Bronchial epithelial cell (primary cell): ENCODE data around the gene BTN3A1. TPM values are rescaled to one million over a fixed set of nuclear protein-coding genes. Genes with fewer than 3 reads are reported as not detected.
A peak's percentile ranks its signal among the peaks of the same experiment; 100 is the strongest.

Experiments
- DNase-seq: peaks from one replicate; pipeline ENCODE4 v3.0.0-alpha.2; 2010; ENCODE audit warnings: low read depth
- FAIRE-seq: peaks from 2 replicates; lab custom pipeline; 2011; peaks lifted over from hg19 to GRCh38; lab: Jason Lieb, UNC
- H3K27me3 ChIP-seq: 2 replicates; pipeline ENCODE4 v1.5.1; 2011; ENCODE audit warnings: low read length; ENCODE audit not compliant: control insufficient read depth, insufficient read depth
- H3K36me3 ChIP-seq: 2 replicates; pipeline ENCODE4 v1.5.1; 2011; ENCODE audit warnings: low read length; ENCODE audit not compliant: control insufficient read depth, insufficient read depth
- H3K4me3 ChIP-seq: 2 replicates; pipeline ENCODE4 v1.5.1; 2011; ENCODE audit warnings: mild to moderate bottlenecking, low read depth, low read length, control low read depth
- total RNA-seq: library from RNA; depleted of rRNA; stranded (reverse); fragments of >200 nt; gene quantifications from 2 replicates; pipeline ENCODE4 v1.2.1, GENCODE V29; 2014
- TF ChIP-seq, protein P1 (sequence below): IDR thresholded peaks from 2 replicates; pipeline ENCODE4 v1.5.1; 2011; ENCODE audit warnings: mild to moderate bottlenecking, moderate library complexity, low read length, control low read depth, inconsistent platforms; ENCODE audit not compliant: insufficient read depth, severe bottlenecking

BTN3A1 gene
- total RNA-seq, 1 donor from 2014 or later, result 3.9 TPM

DNA sequence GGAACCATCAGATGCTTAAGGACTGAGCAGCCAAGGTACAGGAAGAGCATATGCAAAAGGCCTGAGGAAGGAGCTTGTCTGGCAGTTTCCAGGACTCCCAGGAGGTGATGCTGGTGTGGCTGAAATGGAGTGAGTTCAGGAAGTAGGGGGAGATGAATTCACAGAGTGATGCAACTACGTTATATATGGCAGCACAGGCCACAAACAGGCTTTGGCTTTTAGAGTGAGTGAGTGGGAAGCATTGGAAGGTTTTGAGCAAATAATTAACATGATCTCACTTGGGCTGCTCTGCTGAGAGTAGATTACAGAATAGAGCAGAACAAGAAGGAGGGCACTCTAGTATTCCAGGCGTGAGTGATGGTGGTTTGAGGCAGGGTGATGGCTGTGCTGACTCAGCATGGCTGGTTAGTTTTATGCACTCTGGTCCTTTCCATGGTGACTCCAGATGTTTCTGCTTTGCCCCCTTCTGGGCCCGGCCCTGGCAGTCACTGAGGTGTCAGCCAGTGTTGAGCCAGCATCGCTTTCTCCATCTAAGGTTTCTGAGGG, 12.7 kb upstream of the BTN3A1 start:
- FAIRE-seq, result no peak
- TF ChIP-seq, protein P1, sequence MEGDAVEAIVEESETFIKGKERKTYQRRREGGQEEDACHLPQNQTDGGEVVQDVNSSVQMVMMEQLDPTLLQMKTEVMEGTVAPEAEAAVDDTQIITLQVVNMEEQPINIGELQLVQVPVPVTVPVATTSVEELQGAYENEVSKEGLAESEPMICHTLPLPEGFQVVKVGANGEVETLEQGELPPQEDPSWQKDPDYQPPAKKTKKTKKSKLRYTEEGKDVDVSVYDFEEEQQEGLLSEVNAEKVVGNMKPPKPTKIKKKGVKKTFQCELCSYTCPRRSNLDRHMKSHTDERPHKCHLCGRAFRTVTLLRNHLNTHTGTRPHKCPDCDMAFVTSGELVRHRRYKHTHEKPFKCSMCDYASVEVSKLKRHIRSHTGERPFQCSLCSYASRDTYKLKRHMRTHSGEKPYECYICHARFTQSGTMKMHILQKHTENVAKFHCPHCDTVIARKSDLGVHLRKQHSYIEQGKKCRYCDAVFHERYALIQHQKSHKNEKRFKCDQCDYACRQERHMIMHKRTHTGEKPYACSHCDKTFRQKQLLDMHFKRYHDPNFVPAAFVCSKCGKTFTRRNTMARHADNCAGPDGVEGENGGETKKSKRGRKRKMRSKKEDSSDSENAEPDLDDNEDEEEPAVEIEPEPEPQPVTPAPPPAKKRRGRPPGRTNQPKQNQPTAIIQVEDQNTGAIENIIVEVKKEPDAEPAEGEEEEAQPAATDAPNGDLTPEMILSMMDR, result no peak
- Histone ChIP-seq H3K27me3 (no peaks in the 10 kb centered on the region), H3K36me3 (no peaks in the 10 kb centered on the region), H3K4me3 (no peak overlapping the region)
- DNase-seq, result peak; percentile 29

DNA sequence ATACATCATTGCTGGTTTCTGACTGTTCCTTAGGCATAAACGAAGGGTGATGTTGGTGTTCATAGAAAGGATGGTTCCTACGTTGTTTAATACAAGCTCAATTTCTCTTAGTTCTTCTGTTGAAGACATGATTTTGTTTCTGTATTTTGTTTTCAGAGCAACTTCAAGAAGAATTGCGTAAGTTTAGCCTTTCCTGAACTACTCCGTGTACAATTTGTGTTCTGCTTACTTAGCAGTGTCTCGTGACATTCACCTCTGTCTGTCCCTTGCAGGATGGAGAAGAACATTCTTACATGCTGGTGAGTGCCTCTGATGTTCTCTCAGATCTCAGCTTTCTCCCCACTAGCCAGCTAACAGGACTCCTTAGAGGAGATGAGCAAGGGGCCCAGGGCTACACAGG, 11.5 kb upstream of the BTN3A1 start:
- H3K27me3 ChIP-seq, result no peaks in the 10 kb centered on the region
- TF ChIP-seq, protein P1, result no peak
- FAIRE-seq, result no peak
- H3K36me3 ChIP-seq, result no peaks in the 10 kb centered on the region
- no peak for DNase-seq
- no peak overlapping the region for H3K4me3 ChIP-seq

DNA sequence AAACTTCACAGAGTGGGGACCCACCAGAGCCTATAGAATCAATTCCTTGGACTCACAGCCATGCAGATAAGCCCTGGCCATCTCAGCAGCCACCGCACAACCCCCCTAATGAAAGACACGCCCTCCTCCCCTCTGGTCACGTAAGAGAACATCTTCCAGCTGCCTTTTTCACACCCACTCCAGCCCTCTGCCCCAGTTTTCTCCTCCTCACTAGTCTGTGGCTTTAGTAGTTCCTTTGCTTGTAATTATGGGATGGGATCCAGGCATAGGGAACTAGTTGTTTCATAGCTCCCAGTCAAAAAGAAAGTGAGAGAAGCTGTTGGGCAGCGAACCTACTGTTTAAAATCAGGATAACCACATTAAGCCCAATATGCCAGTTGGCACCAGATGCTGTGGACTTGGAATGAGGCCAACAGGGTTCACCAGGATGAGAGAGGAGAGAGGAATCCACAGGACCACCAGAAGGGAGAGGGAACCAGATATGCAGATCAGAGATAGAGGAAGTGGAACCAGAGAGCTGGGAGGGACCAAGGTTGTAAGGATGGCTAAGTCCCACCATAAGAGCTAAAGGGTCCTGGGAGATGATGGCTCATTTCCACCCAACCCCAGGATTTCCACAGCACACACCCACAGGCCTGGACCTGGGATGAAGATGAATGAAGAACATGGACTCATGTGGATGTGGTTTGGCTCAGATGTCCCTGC, 9.0 kb upstream of the BTN3A1 start:
- DNase-seq (no peak), FAIRE-seq (no peak)
- TF ChIP-seq, protein P1, result no peak
- no peaks in the 10 kb centered on the region for H3K36me3 ChIP-seq
- H3K4me3 ChIP-seq, result no peak overlapping the region
- H3K27me3 ChIP-seq, result no peaks in the 10 kb centered on the region

DNA sequence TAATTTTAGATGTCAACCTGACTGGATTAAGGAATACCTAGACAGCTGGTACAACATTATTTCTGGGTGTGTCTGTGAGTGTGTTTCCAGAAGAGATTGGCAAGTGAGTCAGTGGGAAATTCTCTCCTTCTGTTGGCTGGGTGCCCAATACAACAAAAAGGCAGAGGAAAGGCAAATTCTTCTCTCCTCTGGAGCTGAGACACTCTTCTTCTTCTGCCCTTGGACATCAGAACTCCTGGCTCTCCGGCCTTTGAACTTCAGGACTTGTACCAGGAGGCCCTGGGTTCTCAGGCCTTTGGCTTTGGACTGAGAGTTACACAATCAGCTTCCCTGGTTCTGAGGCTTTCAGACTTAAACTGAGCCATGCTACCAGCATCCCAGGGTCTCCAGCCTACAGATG, 7.8 kb upstream of the BTN3A1 start:
- TF ChIP-seq, protein P1, result no peak
- H3K36me3 ChIP-seq, result no peaks in the 10 kb centered on the region
- DNase-seq (peak; percentile 86), FAIRE-seq (no peak)
- H3K4me3 ChIP-seq, result no peak overlapping the region
- no peaks in the 10 kb centered on the region for H3K27me3 ChIP-seq

DNA sequence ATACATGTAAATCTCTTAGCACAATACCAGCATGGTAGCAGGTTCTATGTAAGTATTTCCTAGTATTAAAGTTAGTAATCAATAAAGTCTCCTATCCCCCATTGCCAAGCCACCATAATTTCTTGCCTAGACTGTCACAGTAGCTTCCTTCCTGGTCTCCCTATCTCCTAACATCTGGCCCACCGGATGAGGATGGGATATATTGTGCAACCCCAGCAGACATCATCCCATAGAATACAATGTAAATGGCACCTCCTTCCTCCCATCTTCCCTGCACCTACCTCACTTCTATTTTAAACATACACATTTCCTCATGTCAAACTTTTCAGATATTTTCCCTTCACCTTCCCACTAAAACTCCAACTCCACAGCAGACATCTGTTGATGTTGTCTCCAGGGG, 3.5 kb upstream of the BTN3A1 start:
- Histone ChIP-seq H3K27me3 (no peaks in the 10 kb centered on the region), H3K36me3 (no peaks in the 10 kb centered on the region), H3K4me3 (no peak overlapping the region)
- TF ChIP-seq, protein P1, result no peak
- FAIRE-seq (no peak), DNase-seq (no peak)

DNA sequence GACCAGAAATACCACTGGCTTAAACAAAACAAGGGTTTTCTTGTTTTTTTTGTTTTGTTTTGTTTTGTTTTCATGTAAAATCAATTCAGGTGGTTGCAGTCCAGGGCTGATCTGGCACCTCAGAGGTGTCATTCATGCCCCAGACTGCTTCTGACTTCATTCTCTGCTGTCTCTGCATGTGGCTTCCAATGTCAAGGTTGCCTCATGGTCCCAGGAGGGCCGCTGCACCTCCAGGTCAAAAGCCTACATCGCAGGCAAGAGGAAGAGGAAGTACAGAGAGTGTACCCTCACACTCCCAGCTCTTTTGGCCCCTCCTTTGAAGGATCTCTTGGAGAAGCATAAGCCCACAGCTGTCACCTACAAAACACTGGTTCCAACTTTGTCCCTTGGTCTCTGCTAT, 1.4 kb upstream of the BTN3A1 start:
- FAIRE-seq (no peak), DNase-seq (no peak)
- Histone ChIP-seq H3K36me3 (no peaks in the 10 kb centered on the region), H3K4me3 (no peak overlapping the region), H3K27me3 (no peaks in the 10 kb centered on the region)
- TF ChIP-seq, protein P1, result no peak
